ENCODE results near the gene SLC16A12. TPM values are rescaled to one million over a fixed set of nuclear protein-coding genes. Genes with fewer than 3 reads are reported as not detected.

Gene SLC16A12
- total and polyA plus RNA-seq, 2 experiments from 2014 or later = 5.7 to 5.9 TPM

- peak; percentile 37 for DNase-seq (ENCODE audit: low spot score)
- TF ChIP-seq CTCF (IDR thresholded peaks at IDR 0.05; ENCODE audit: poor library complexity) (peak; percentile 50), EZH2phosphoT487 (IDR thresholded peaks at IDR 0.05; ENCODE audit: low read depth, severe bottlenecking, unreplicated experiment) (no peak)
- Histone ChIP-seq H3K27me3 (no peaks in the 10 kb centered on the region), H3K79me2 (peaks cover 5% of the 10 kb centered on the region), H3K27ac (no peak overlapping the region), H3K9me2 (replicated peaks; ENCODE audit: insufficient read depth) (no peaks in the 10 kb centered on the region), H3K4me2 (no peak overlapping the region), H4K20me1 (ENCODE audit: insufficient read depth, poor library complexity, severe bottlenecking) (no peaks in the 10 kb centered on the region), H2AFZ (no peak overlapping the region), H3K36me3 (replicated peaks; ENCODE audit: insufficient read depth, low read depth) (no peaks in the 10 kb centered on the region), H3K4me3 (no peak overlapping the region), H3K4me1 (ENCODE audit: insufficient read depth) (peaks cover 6% of the 10 kb centered on the region), H3K9me3 (ENCODE audit: low read depth) (no peaks in the 10 kb centered on the region)
- WGBS (ENCODE audit: low lambda C conversion rate, missing lambda C conversion rate) = 95% methylated on average over 1 of the region's 1 CpG
These were observed 146.1 kb downstream of the SLC16A12 start for GRCh38 chr10:89389254-89389653.

GRCh38 chr10:89388806-89389205, 146.6 kb downstream of the SLC16A12 start:
- no peaks in the 10 kb centered on the region for H3K27me3 ChIP-seq
- TF ChIP-seq EZH2 (IDR thresholded peaks at IDR 0.05; ENCODE audit: borderline replicate concordance) (no peak), CTCF (IDR thresholded peaks at IDR 0.05; ENCODE audit: poor library complexity) (no peak), EZH2phosphoT487 (IDR thresholded peaks at IDR 0.05; ENCODE audit: low read depth, severe bottlenecking, unreplicated experiment) (no peak)
- H4K20me1 ChIP-seq (ENCODE audit: insufficient read depth, poor library complexity, severe bottlenecking) = no peaks in the 10 kb centered on the region
- DNase-seq (ENCODE audit: low spot score) = no peak
- H3K4me3 ChIP-seq = no peak overlapping the region
- 76% methylated on average over 2 of the region's 2 CpGs for WGBS (ENCODE audit: low lambda C conversion rate, missing lambda C conversion rate)
- H3K4me1 ChIP-seq (ENCODE audit: insufficient read depth) = peaks cover 6% of the 10 kb centered on the region
- no peaks in the 10 kb centered on the region for H3K9me3 ChIP-seq (ENCODE audit: low read depth)
- no peak overlapping the region for H3K4me2 ChIP-seq
- peaks cover 1% of the 10 kb centered on the region for H3K79me2 ChIP-seq
- no peak overlapping the region for H2AFZ ChIP-seq
- H3K9me2 ChIP-seq (replicated peaks; ENCODE audit: insufficient read depth) = no peaks in the 10 kb centered on the region
- H3K36me3 ChIP-seq (replicated peaks; ENCODE audit: insufficient read depth, low read depth) = no peaks in the 10 kb centered on the region
- H3K27ac ChIP-seq = no peak overlapping the region

GRCh38 chr10:89384474-89385340, 150.7 kb downstream of the SLC16A12 start:
- no peak overlapping the region for H3K27ac ChIP-seq
- no peaks in the 10 kb centered on the region for H3K79me2 ChIP-seq
- no peak overlapping the region for H2AFZ ChIP-seq
- no peaks in the 10 kb centered on the region for H3K9me3 ChIP-seq (ENCODE audit: low read depth)
- no peak overlapping the region for H3K4me3 ChIP-seq
- 91% methylated on average over 4 of the region's 4 CpGs for WGBS (ENCODE audit: low lambda C conversion rate, missing lambda C conversion rate)
- TF ChIP-seq CTCF (IDR thresholded peaks at IDR 0.05; ENCODE audit: poor library complexity) = no peak
- no peak for TF ChIP-seq EZH2phosphoT487 (IDR thresholded peaks at IDR 0.05; ENCODE audit: low read depth, severe bottlenecking, unreplicated experiment)
- no peak for TF ChIP-seq EZH2 (IDR thresholded peaks at IDR 0.05; ENCODE audit: borderline replicate concordance)
- H3K4me1 ChIP-seq (ENCODE audit: insufficient read depth) = no peaks in the 10 kb centered on the region
- H4K20me1 ChIP-seq (ENCODE audit: insufficient read depth, poor library complexity, severe bottlenecking) = no peaks in the 10 kb centered on the region
- no peaks in the 10 kb centered on the region for H3K9me2 ChIP-seq (replicated peaks; ENCODE audit: insufficient read depth)
- H3K27me3 ChIP-seq = no peaks in the 10 kb centered on the region
- no peak overlapping the region for H3K4me2 ChIP-seq
- DNase-seq (ENCODE audit: low spot score) = no peak
- no peaks in the 10 kb centered on the region for H3K36me3 ChIP-seq (replicated peaks; ENCODE audit: insufficient read depth, low read depth)

Measured in hepatocyte (in vitro differentiated cells).